SU-DHL-6 (cell line): ENCODE data around the gene FUS.

Experiments
- H2AFZ ChIP-seq: fragments of 200-600 bp; sonication (generic); 2 replicates; pipeline ENCODE4 v1.6.1; 2014; ENCODE audit warnings: low read depth, mild to moderate bottlenecking, moderate library complexity, mixed read lengths, antibody characterized with exemption, low read length; ENCODE audit not compliant: severe bottlenecking
- H3F3A ChIP-seq: fragments of 200-600 bp; shearing (Covaris generic); 2 replicates; pipeline ENCODE4 v1.6.0; 2016; ENCODE audit warnings: antibody characterized with exemption, mild to moderate bottlenecking; ENCODE audit not compliant: insufficient read depth
- H3K27ac ChIP-seq: fragments of 200-600 bp; sonication (generic); 2 replicates; pipeline ENCODE4 v1.5.1; 2016; ENCODE audit warnings: low read depth, mild to moderate bottlenecking, low read length, moderate library complexity, mixed read lengths
- H3K27me3 ChIP-seq: fragments of 200-600 bp; sonication (generic), shearing (Covaris generic); 2 replicates; pipeline ENCODE4 v1.6.0; 2014; ENCODE audit warnings: mild to moderate bottlenecking, low read length
- H3K36me3 ChIP-seq: fragments of 200-600 bp; sonication (generic); 2 replicates; pipeline ENCODE4 v1.6.1; 2014; ENCODE audit warnings: mild to moderate bottlenecking, low read length, mixed read lengths
- H3K4me2 ChIP-seq: fragments of 300-600, 200-600 bp; shearing (Covaris generic), sonication (generic); 2 replicates; pipeline ENCODE4 v1.6.0; 2014; ENCODE audit warnings: low read length, low read depth, mild to moderate bottlenecking; ENCODE audit not compliant: poor library complexity, severe bottlenecking
- H3K4me3 ChIP-seq: fragments of 200-600 bp; sonication (generic); 2 replicates; pipeline ENCODE4 v1.5.1; 2014; ENCODE audit warnings: antibody characterized with exemption, low read length, mild to moderate bottlenecking, mixed read lengths; ENCODE audit not compliant: insufficient read depth, poor library complexity, severe bottlenecking
- H3K79me2 ChIP-seq: fragments of 200-600 bp; sonication (generic); 2 replicates; pipeline ENCODE4 v1.6.1; 2014; ENCODE audit warnings: mild to moderate bottlenecking, low read length, moderate library complexity; ENCODE audit not compliant: insufficient read depth
- H3K9ac ChIP-seq: fragments of 200-600 bp; sonication (generic); 2 replicates; pipeline ENCODE4 v1.7.0; 2014; ENCODE audit warnings: mild to moderate bottlenecking, low read length
- H3K9me2 ChIP-seq: fragments of 200-600 bp; sonication (generic); replicated peaks from 2 replicates; pipeline ENCODE4 v1.6.1; 2014; ENCODE audit warnings: low read length; ENCODE audit not compliant: insufficient read depth
- H3K9me3 ChIP-seq: fragments of 200-600 bp; sonication (generic); 2 replicates; pipeline ENCODE4 v1.6.1; 2014; ENCODE audit warnings: low read length, mixed read lengths; ENCODE audit not compliant: insufficient read depth
- H4K20me1 ChIP-seq: fragments of 200-600 bp; sonication (generic); 2 replicates; pipeline ENCODE4 v1.6.1; 2014; ENCODE audit warnings: low read depth, mild to moderate bottlenecking, antibody characterized with exemption, low read length, moderate library complexity, mixed read lengths
- EZH2phosphoT487 ChIP-seq: fragments of 200-600 bp; sonication (generic), shearing (Covaris generic); conservative IDR thresholded peaks from 2 replicates; pipeline ENCODE4 v1.6.1; 2018; ENCODE audit warnings: mild to moderate bottlenecking, antibody characterized with exemption, low read length, moderate library complexity, mixed read lengths
- TF ChIP-seq, protein P1 (sequence below): fragments of 200-600 bp; sonication (generic); IDR thresholded peaks from one replicate; pipeline ENCODE4 v1.5.1; 2017; ENCODE audit warnings: antibody characterized with exemption, mild to moderate bottlenecking, low read length, moderate library complexity; ENCODE audit not compliant: insufficient read depth, poor library complexity, severe bottlenecking

Gene FUS

DNA sequence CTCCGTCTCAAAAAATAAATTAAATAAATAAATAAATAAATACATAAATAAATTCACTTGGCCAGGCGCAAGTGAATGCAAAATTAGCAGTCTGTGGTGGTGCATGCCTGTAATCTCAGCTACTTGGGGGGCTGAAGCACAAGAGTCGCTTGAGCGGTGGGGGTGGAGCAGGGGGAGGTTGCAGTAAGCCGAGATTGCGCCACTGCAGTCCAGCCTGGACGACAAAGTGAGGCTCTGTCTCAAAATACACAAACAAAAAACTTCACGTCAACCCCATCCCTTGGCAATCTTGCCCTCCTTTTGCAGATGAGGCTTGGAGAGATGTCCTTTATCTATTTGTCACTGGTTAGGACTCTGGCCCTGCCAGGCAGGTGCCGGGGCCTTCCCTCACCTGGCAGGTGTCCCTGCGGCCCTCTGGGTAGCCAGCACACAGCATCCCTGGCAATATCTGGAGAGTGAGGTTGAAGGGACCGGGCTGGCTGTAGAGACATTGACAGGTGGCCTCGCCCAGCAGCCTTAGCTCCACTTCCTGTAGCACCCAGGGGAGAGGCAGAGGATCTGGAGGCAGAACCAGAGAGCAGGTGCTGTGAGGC, 34.4 kb upstream of the FUS start:
- Histone ChIP-seq H3K27ac (no peak overlapping the region), H4K20me1 (no peaks in the 10 kb centered on the region), H3K79me2 (no peaks in the 10 kb centered on the region), H3K4me3 (no peak overlapping the region), H2AFZ (no peak overlapping the region), H3K9me3 (no peaks in the 10 kb centered on the region), H3F3A (no peaks in the 10 kb centered on the region), H3K9me2 (no peaks in the 10 kb centered on the region), H3K9ac (no peak overlapping the region), H3K27me3 (no peaks in the 10 kb centered on the region), H3K36me3 (no peaks in the 10 kb centered on the region), H3K4me2 (no peak overlapping the region)
- TF ChIP-seq EZH2phosphoT487, result no peak
- TF ChIP-seq, protein P1, sequence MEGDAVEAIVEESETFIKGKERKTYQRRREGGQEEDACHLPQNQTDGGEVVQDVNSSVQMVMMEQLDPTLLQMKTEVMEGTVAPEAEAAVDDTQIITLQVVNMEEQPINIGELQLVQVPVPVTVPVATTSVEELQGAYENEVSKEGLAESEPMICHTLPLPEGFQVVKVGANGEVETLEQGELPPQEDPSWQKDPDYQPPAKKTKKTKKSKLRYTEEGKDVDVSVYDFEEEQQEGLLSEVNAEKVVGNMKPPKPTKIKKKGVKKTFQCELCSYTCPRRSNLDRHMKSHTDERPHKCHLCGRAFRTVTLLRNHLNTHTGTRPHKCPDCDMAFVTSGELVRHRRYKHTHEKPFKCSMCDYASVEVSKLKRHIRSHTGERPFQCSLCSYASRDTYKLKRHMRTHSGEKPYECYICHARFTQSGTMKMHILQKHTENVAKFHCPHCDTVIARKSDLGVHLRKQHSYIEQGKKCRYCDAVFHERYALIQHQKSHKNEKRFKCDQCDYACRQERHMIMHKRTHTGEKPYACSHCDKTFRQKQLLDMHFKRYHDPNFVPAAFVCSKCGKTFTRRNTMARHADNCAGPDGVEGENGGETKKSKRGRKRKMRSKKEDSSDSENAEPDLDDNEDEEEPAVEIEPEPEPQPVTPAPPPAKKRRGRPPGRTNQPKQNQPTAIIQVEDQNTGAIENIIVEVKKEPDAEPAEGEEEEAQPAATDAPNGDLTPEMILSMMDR, result no peak

DNA sequence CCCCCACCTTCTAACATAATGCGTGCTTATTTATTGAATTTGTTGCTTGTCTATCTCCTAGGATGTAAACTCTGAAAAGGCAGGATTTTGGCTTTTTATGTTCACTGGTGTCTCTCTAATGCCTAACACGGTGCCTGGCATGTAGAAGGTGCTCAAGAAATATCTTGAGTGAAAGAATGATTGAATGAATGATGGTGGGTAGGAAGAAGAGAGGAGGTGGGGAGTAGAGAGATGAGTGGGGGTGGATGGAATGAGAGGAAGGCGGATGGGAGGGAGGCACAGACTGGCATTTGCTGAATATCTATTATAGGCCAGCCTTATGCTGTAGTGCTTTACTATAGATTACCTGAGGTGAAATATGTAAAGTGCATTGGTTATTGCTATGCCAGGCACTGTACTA, 32.4 kb upstream of the FUS start:
- H4K20me1 ChIP-seq, result no peaks in the 10 kb centered on the region
- H3F3A ChIP-seq, result no peaks in the 10 kb centered on the region
- no peaks in the 10 kb centered on the region for H3K9me3 ChIP-seq
- H3K9ac ChIP-seq, result no peak overlapping the region
- H3K4me3 ChIP-seq, result no peak overlapping the region
- no peaks in the 10 kb centered on the region for H3K9me2 ChIP-seq
- no peaks in the 10 kb centered on the region for H3K79me2 ChIP-seq
- H3K27ac ChIP-seq, result no peak overlapping the region
- no peak overlapping the region for H3K4me2 ChIP-seq
- no peaks in the 10 kb centered on the region for H3K27me3 ChIP-seq
- H3K36me3 ChIP-seq, result no peaks in the 10 kb centered on the region
- no peak overlapping the region for H2AFZ ChIP-seq
- TF ChIP-seq, protein P1, result no peak
- no peak for TF ChIP-seq EZH2phosphoT487

DNA sequence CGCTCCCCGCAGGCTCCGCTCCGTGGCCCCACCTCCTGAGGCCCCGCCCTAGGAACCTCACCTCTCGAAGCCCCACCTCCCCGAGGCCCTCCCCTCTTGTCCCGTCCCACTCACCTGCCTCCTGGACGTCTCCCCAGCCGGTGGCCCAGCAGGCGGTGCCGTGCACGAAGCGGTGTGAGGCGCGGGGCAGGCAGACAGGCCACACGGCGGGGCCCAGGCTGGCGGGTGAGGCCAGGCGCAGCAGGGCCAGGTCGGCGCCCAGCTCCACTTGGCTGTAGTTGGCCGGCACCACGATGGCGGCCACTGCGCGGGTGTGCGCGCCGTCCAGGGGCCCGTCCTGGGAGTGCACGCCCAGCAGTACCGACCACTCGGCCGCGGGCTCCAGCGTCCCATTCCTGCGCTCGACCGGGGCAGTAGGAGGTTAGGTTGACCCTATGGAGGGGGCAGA, 31.6 kb upstream of the FUS start:
- H3K9me2 ChIP-seq, result no peaks in the 10 kb centered on the region
- H2AFZ ChIP-seq, result no peak overlapping the region
- no peak overlapping the region for H3K4me2 ChIP-seq
- H3K9ac ChIP-seq, result no peak overlapping the region
- H3K36me3 ChIP-seq, result no peaks in the 10 kb centered on the region
- H3K9me3 ChIP-seq, result no peaks in the 10 kb centered on the region
- H4K20me1 ChIP-seq, result no peaks in the 10 kb centered on the region
- H3K79me2 ChIP-seq, result no peaks in the 10 kb centered on the region
- TF ChIP-seq, protein P1, result no peak
- TF ChIP-seq EZH2phosphoT487, result no peak
- H3F3A ChIP-seq, result no peaks in the 10 kb centered on the region
- H3K27me3 ChIP-seq, result no peaks in the 10 kb centered on the region
- no peak overlapping the region for H3K27ac ChIP-seq
- H3K4me3 ChIP-seq, result no peak overlapping the region
